H1 (cell line): ENCODE results near the gene SENP1. TPM values are rescaled to one million over a fixed set of nuclear protein-coding genes. Genes with fewer than 3 reads are reported as not detected.

ENCODE experiments used
- CTCF ChIA-PET: fragments of 300-600 bp; sonication (Branson Sonifier 250); formaldehyde crosslinking; loops from one replicate; lab custom pipeline; 2021; ENCODE audit not compliant: partially characterized antibody; lab: Charles Lee
- POLR2A ChIA-PET: fragments of 300-600 bp; sonication (Branson Sonifier 250); formaldehyde crosslinking; loops from one replicate; lab custom pipeline; 2021; ENCODE audit warnings: inconsistent platforms; ENCODE audit not compliant: partially characterized antibody; lab: Charles Lee
- DNase-seq, 2 experiments: peaks; one replicate each; pipeline versions ENCODE4 v3.0.0 to v3.0.0-alpha.2; 2010 to 2022; ENCODE audit warnings: low spot score in 2 of 2, low read depth in 1 of 2, mixed read lengths in 1 of 2
- FAIRE-seq: peaks from 2 replicates; lab custom pipeline; 2011; peaks lifted over from hg19 to GRCh38; lab: Jason Lieb, UNC
- H2AFZ ChIP-seq: 2 replicates; pipeline ENCODE4 v1.8.1; 2012; ENCODE audit warnings: low read length, inconsistent platforms
- H2AK5ac ChIP-seq: 2 replicates; pipeline ENCODE4 v1.6.1; 2013; ENCODE audit warnings: low read depth, low read length
- H2BK120ac ChIP-seq: replicated peaks from 2 replicates; pipeline ENCODE3; 2013; ENCODE audit warnings: low read depth, low read length, inconsistent platforms
- H2BK12ac ChIP-seq: 2 replicates; pipeline ENCODE4 v1.6.1; 2013; ENCODE audit warnings: low read depth, low read length
- H2BK15ac ChIP-seq: 2 replicates; pipeline ENCODE4 v1.6.1; 2013; ENCODE audit warnings: low read length
- H2BK20ac ChIP-seq: 2 replicates; pipeline ENCODE4 v1.6.1; 2013; ENCODE audit warnings: low read length
- H2BK5ac ChIP-seq: 2 replicates; pipeline ENCODE4 v1.6.1; 2013; ENCODE audit warnings: low read depth, low read length
- H3K14ac ChIP-seq: 2 replicates; pipeline ENCODE4 v1.6.1; 2013; ENCODE audit warnings: inconsistent platforms; ENCODE audit not compliant: insufficient read length
- H3K18ac ChIP-seq: 2 replicates; pipeline ENCODE4 v1.6.1; 2013; ENCODE audit warnings: low read length; ENCODE audit errors: extremely low read depth
- H3K23ac ChIP-seq: 2 replicates; pipeline ENCODE4 v1.6.1; 2013; ENCODE audit warnings: inconsistent platforms; ENCODE audit not compliant: insufficient read length
- H3K23me2 ChIP-seq: 2 replicates; pipeline ENCODE4 v1.6.1; 2013; ENCODE audit warnings: low read depth, low read length
- H3K27ac ChIP-seq: 2 replicates; pipeline ENCODE4 v1.6.1; 2011; ENCODE audit warnings: low read depth, low read length, inconsistent platforms
- H3K27me3 ChIP-seq, 4 experiments: replicated peaks in 1 of 4; 1 replicate in 1 of 4; 2 replicates in 3 of 4; pipeline versions ENCODE4 v1.6.1 to v1.8.1; 2011 to 2013; ENCODE audit warnings: low read length in 3 of 4, mild to moderate bottlenecking in 3 of 4, inconsistent platforms in 2 of 4, mixed read lengths in 2 of 4, moderate library complexity in 1 of 4; ENCODE audit not compliant: control insufficient read depth in 3 of 4, insufficient read depth in 3 of 4; ENCODE audit errors: extremely low read depth in 1 of 4
- H3K36me3 ChIP-seq, 4 experiments: 2 replicates each; pipeline versions ENCODE4 v1.6.1 to v1.8.1; 2011 to 2013; ENCODE audit warnings: mild to moderate bottlenecking in 4 of 4, low read length in 3 of 4, moderate library complexity in 2 of 4, control low read depth in 1 of 4, inconsistent platforms in 1 of 4; ENCODE audit not compliant: insufficient read depth in 4 of 4, control insufficient read depth in 2 of 4
- H3K4ac ChIP-seq: replicated peaks from 2 replicates; pipeline ENCODE3; 2013; ENCODE audit warnings: low read length, low read depth, mixed read lengths, inconsistent platforms; ENCODE audit not compliant: insufficient read length
- H3K4me1 ChIP-seq, 4 experiments: replicated peaks in 1 of 4; 1 replicate in 1 of 4; 2 replicates in 3 of 4; pipeline versions ENCODE4 v1.6.1 to v1.8.1; 2011 to 2013; ENCODE audit warnings: low read length in 3 of 4, inconsistent platforms in 2 of 4, mixed read lengths in 1 of 4; ENCODE audit not compliant: insufficient read depth in 4 of 4, control insufficient read depth in 3 of 4
- H3K4me2 ChIP-seq, 2 experiments: 2 replicates each; pipeline versions ENCODE4 v1.6.1 to v1.8.1; 2011 to 2013; ENCODE audit warnings: low read depth in 2 of 2, low read length in 2 of 2, control low read depth in 1 of 2, inconsistent platforms in 1 of 2, mild to moderate bottlenecking in 1 of 2; ENCODE audit not compliant: insufficient read depth in 1 of 2
- H3K4me3 ChIP-seq, 4 experiments: fragments of 200-600, 300-600 bp in 1 of 4; sonication (generic), shearing (Covaris generic), sonication (Bioruptor Twin) in 1 of 4; 2 replicates each; pipeline versions ENCODE4 v1.5.1 to v1.8.1; 2011 to 2016; ENCODE audit warnings: low read length in 4 of 4, low read depth in 3 of 4, control low read depth in 2 of 4, inconsistent platforms in 2 of 4, mild to moderate bottlenecking in 2 of 4, mixed read lengths in 1 of 4, moderate library complexity in 1 of 4; ENCODE audit not compliant: insufficient read depth in 2 of 4; ENCODE audit errors: extremely low read depth in 1 of 4
- H3K56ac ChIP-seq: replicated peaks from 2 replicates; pipeline ENCODE3; 2013; ENCODE audit warnings: low read depth, mild to moderate bottlenecking, mixed read lengths, low read length, inconsistent platforms; ENCODE audit not compliant: insufficient read length
- H3K79me1 ChIP-seq: 2 replicates; pipeline ENCODE4 v1.6.1; 2013; ENCODE audit warnings: low read depth, low read length, control low read depth
- H3K79me2 ChIP-seq, 2 experiments: 2 replicates each; pipeline versions ENCODE4 v1.6.1 to v1.8.1; 2012 to 2013; ENCODE audit warnings: low read length in 2 of 2, mild to moderate bottlenecking in 2 of 2, inconsistent platforms in 1 of 2; ENCODE audit not compliant: insufficient read depth in 2 of 2, control insufficient read depth in 1 of 2
- H3K9ac ChIP-seq, 4 experiments: replicated peaks in 1 of 4; 1 replicate in 1 of 4; 2 replicates in 3 of 4; pipeline versions ENCODE4 v1.6.1 to v1.8.1; 2011 to 2013; ENCODE audit warnings: low read depth in 3 of 4, low read length in 3 of 4, control low read depth in 2 of 4, mild to moderate bottlenecking in 2 of 4, moderate library complexity in 2 of 4, inconsistent platforms in 1 of 4; ENCODE audit errors: extremely low read depth in 1 of 4
- H3K9me3 ChIP-seq, 2 experiments: 2 replicates each; pipeline versions ENCODE4 v1.6.1 to v1.8.1; 2012 to 2013; ENCODE audit warnings: mild to moderate bottlenecking in 2 of 2, moderate library complexity in 2 of 2, control low read depth in 1 of 2, inconsistent platforms in 1 of 2, low read depth in 1 of 2, low read length in 1 of 2, mixed read lengths in 1 of 2; ENCODE audit not compliant: insufficient read depth in 2 of 2
- H4K20me1 ChIP-seq, 2 experiments: replicated peaks in 1 of 2; 2 replicates each; pipeline versions ENCODE3 to v1.8.1; 2011 to 2013; ENCODE audit warnings: inconsistent platforms in 2 of 2, low read length in 2 of 2, mild to moderate bottlenecking in 1 of 2; ENCODE audit not compliant: insufficient read depth in 2 of 2, control insufficient read depth in 1 of 2
- H4K5ac ChIP-seq: 2 replicates; pipeline ENCODE4 v1.6.1; 2013; ENCODE audit warnings: low read length, low read depth, mixed read lengths, inconsistent platforms; ENCODE audit not compliant: insufficient read length
- H4K8ac ChIP-seq: 2 replicates; pipeline ENCODE4 v1.8.0; 2013; ENCODE audit warnings: mild to moderate bottlenecking, moderate library complexity, low read length, inconsistent platforms; ENCODE audit not compliant: insufficient read depth; ENCODE audit errors: extremely low read depth
- H4K91ac ChIP-seq: replicated peaks from 2 replicates; pipeline ENCODE3; 2013; ENCODE audit warnings: low read length, mixed read lengths, inconsistent platforms; ENCODE audit not compliant: insufficient read length
- GTF2F1 ChIP-seq: IDR thresholded peaks from 2 replicates; pipeline ENCODE4 v1.6.1; 2012; ENCODE audit warnings: low read depth, low read length, improper control_type of control experiment, borderline replicate concordance
- JUN ChIP-seq: IDR thresholded peaks from 2 replicates; pipeline ENCODE4 v1.6.1; 2011; ENCODE audit warnings: low read depth, mild to moderate bottlenecking, improper control_type of control experiment, low read length
- RFX5 ChIP-seq: IDR thresholded peaks from 2 replicates; pipeline ENCODE4 v1.6.1; 2011; ENCODE audit warnings: low read depth, low read length, improper control_type of control experiment, borderline replicate concordance
- RNF2 ChIP-seq: fragments of 200-900, 300-1000 bp; sonication (generic); IDR thresholded peaks from 2 replicates; pipeline ENCODE4 v1.7.1; 2016; ENCODE audit warnings: borderline replicate concordance, low read depth, mild to moderate bottlenecking, antibody characterized with exemption, low read length; ENCODE audit not compliant: poor library complexity, severe bottlenecking; ENCODE audit errors: missing control alignments
- YY1 ChIP-seq: IDR thresholded peaks from 2 replicates; pipeline ENCODE4 v1.6.1; 2011; ENCODE audit warnings: low read depth, mild to moderate bottlenecking, low read length
- WGBS, 2 experiments: shearing (Covaris generic) in 1 of 2; methylation state at CpG; one replicate each; pipeline versions ENCODE4 v1.1.6 to v1.1.7; 2013 to 2015; ENCODE audit warnings: low lambda C conversion rate in 2 of 2, mixed read lengths in 2 of 2, inconsistent platforms in 1 of 2, low coverage in 1 of 2, missing lambda C conversion rate in 1 of 2; ENCODE audit not compliant: insufficient replicate concordance in 2 of 2, insufficient coverage in 1 of 2, insufficient read length in 1 of 2; ENCODE audit errors: extremely low coverage in 1 of 2, missing lambda C conversion rate in 1 of 2; 5-methylcytosine and 5-hydroxymethylcytosine counted together
- polyA plus RNA-seq, 7 experiments: library from polyadenylated mRNA; depleted of rRNA in 3 of 7; stranded (reverse) in 5 of 7; unstranded in 2 of 7; fragments of >200 nt in 5 of 7; fragments of 200-250 nt in 2 of 7; gene quantifications; 1 replicate in 5 of 7; 2 replicates in 1 of 7; 4 replicates in 1 of 7; pipeline versions ENCODE4 v1.2.1 to v1.2.3, GENCODE V29; 2011 to 2013; ENCODE audit warnings: missing spikeins in 2 of 7, mixed read lengths in 2 of 7
- total RNA-seq: library from RNA; stranded (reverse); fragmentation: NEBNext Ultra II Directional; extraction: Animal tissue kit (Norgen Biotek cat#: 25700); gene quantifications from 2 replicates; pipeline ENCODE4 v1.2.1, GENCODE V29; 2021
- TF ChIP-seq, protein P1 (sequence below): IDR thresholded peaks from 2 replicates; pipeline ENCODE4 v1.6.1; 2012; ENCODE audit warnings: inconsistent platforms

SENP1 gene
- total and polyA plus RNA-seq, 2 of the 8 experiments (the other 6 are each of a cell fraction or from before 2014, with no cell fraction given): 14.2 to 31.5 TPM

DNA sequence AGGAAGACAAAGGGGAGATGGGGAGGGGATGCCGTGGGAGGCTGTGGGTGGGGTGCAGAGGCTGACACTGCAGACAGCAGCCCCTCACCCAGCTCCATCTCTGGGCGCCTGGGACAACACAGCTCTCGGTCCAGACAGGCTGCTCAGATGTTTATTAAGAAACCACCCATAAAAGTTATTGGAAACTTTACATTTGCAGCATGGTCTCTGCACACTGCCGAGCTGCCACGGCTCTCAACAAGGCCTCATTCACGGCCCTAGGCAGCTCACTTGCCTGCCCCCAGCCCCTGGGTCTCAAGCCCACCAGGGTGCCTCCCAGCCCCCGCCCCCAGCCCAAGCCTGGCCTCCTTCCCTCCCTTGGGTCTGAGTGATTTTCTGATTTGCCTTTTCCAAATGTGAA lies 80.6 kb downstream of the SENP1 start:
- no peak for TF ChIP-seq GTF2F1
- TF ChIP-seq RNF2: no peak
- no peak for TF ChIP-seq JUN
- no peak for TF ChIP-seq YY1
- TF ChIP-seq, protein P1, sequence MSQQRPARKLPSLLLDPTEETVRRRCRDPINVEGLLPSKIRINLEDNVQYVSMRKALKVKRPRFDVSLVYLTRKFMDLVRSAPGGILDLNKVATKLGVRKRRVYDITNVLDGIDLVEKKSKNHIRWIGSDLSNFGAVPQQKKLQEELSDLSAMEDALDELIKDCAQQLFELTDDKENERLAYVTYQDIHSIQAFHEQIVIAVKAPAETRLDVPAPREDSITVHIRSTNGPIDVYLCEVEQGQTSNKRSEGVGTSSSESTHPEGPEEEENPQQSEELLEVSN: no peak
- no peak for TF ChIP-seq RFX5
- ChIA-PET POLR2A (no interaction called here), CTCF (interaction anchor here (0.9 to 1.3 kb wide), 6 partner anchors 8 to 245 kb away, joined by 3 to 5 read pairs (median 4); no protein-coding TSS in a partner anchor)
- no peak overlapping the region for H3K27ac ChIP-seq
- H3K79me1 ChIP-seq: no peaks in the 10 kb centered on the region
- H3K4ac ChIP-seq: no peak overlapping the region
- no peak overlapping the region for H2BK12ac ChIP-seq
- no peak overlapping the region for H3K14ac ChIP-seq
- H2BK20ac ChIP-seq: no peak overlapping the region
- no peak overlapping the region for H3K56ac ChIP-seq
- H3K9ac ChIP-seq: no peak overlapping the region
- peaks cover 73 to 97% (median 96%) of the 10 kb centered on the region in 4 experiments for H3K27me3 ChIP-seq
- H3K4me2 ChIP-seq: no peak overlapping the region
- no peak overlapping the region for H2BK5ac ChIP-seq
- H3K4me1 ChIP-seq: peaks cover 8 to 14% (median 10%) of the 10 kb centered on the region in 4 experiments
- FAIRE-seq (no peak), DNase-seq (no peak)
- H3K18ac ChIP-seq: no peak overlapping the region
- H2BK15ac ChIP-seq: no peak overlapping the region
- no peak overlapping the region for H3K4me3 ChIP-seq
- H2AFZ ChIP-seq: no peak overlapping the region
- no peaks in the 10 kb centered on the region for H3K79me2 ChIP-seq
- no peaks in the 10 kb centered on the region for H3K23me2 ChIP-seq
- H4K91ac ChIP-seq: no peak overlapping the region
- peaks cover 10 to 11% of the 10 kb centered on the region in 2 experiments for H4K20me1 ChIP-seq
- WGBS, 2 experiments: 44% methylated on average over 3 of the region's 7 CpGs; no CpG with 5 or more reads in 1 of the 2 experiments
- H4K8ac ChIP-seq: no peak overlapping the region
- H3K23ac ChIP-seq: no peak overlapping the region
- no peak overlapping the region for H4K5ac ChIP-seq
- H2AK5ac ChIP-seq: no peak overlapping the region
- H2BK120ac ChIP-seq: no peak overlapping the region
- H3K36me3 ChIP-seq: no peaks in the 10 kb centered on the region
- no peaks in the 10 kb centered on the region for H3K9me3 ChIP-seq
